GM12891 (cell line): Measurements from ENCODE around the gene PRPF18.
A peak's percentile ranks its signal among the peaks of the same experiment; 100 is the strongest.

Source experiments
- DNase-seq: peaks from one replicate; pipeline ENCODE4 v3.0.0; 2011; ENCODE audit warnings: low spot score; ENCODE audit not compliant: insufficient read length
- FAIRE-seq: peaks from 2 replicates; lab custom pipeline; 2011; peaks lifted over from hg19 to GRCh38; lab: Jason Lieb, UNC
- PAX5 ChIP-seq: IDR thresholded peaks from 2 replicates; pipeline ENCODE4 v1.6.1; 2011; ENCODE audit warnings: low read length, moderate library complexity, mild to moderate bottlenecking; ENCODE audit not compliant: insufficient read depth, severe bottlenecking
- POLR2A ChIP-seq: IDR thresholded peaks from 2 replicates; pipeline ENCODE4 v1.6.1; 2011; ENCODE audit warnings: low read depth, low read length, control low read depth
- POLR2AphosphoS5 ChIP-seq: IDR thresholded peaks from 2 replicates; pipeline ENCODE4 v1.6.1; 2011; ENCODE audit warnings: low read depth, low read length, control low read depth
- POU2F2 ChIP-seq: IDR thresholded peaks from 2 replicates; pipeline ENCODE4 v1.6.1; 2011; ENCODE audit warnings: low read depth, mild to moderate bottlenecking, control low read depth, low read length, moderate library complexity
- SPI1 ChIP-seq: IDR thresholded peaks from 2 replicates; pipeline ENCODE4 v1.6.1; 2011; ENCODE audit warnings: low read depth, low read length, control low read depth
- TAF1 ChIP-seq: IDR thresholded peaks from 2 replicates; pipeline ENCODE4 v1.6.1; 2011; ENCODE audit warnings: low read depth, low read length, control low read depth

PRPF18 gene

GRCh38 chr10:13567030-13567429 is 19.7 kb upstream of the PRPF18 start:
- TF ChIP-seq POLR2AphosphoS5 (no peak), SPI1 (no peak), TAF1 (no peak), PAX5 (no peak), POLR2A (no peak), POU2F2 (no peak)
- FAIRE-seq (no peak), DNase-seq (no peak)

GRCh38 chr10:13571541-13571940 is 15.2 kb upstream of the PRPF18 start:
- TF ChIP-seq PAX5, result no peak
- TF ChIP-seq POLR2AphosphoS5, result no peak
- no peak for TF ChIP-seq POU2F2
- no peak for TF ChIP-seq POLR2A
- TF ChIP-seq TAF1, result no peak
- DNase-seq (no peak), FAIRE-seq (no peak)

GRCh38 chr10:13573960-13574359 is 12.8 kb upstream of the PRPF18 start:
- TF ChIP-seq SPI1 (no peak), POLR2AphosphoS5 (no peak), POU2F2 (no peak), PAX5 (no peak), POLR2A (no peak), TAF1 (no peak)
- FAIRE-seq, result no peak

GRCh38 chr10:13585195-13585751 is 1.5 kb upstream of the PRPF18 start:
- DNase-seq, result no peak
- FAIRE-seq, result no peak
- TF ChIP-seq SPI1 (no peak), POLR2A (no peak), POU2F2 (no peak), PAX5 (no peak), POLR2AphosphoS5 (no peak), TAF1 (no peak)

More at GRCh38 chr10:13573960-13574359, 12.8 kb upstream of the PRPF18 start:
- DNase-seq, result no peak

- no peak for DNase-seq
- no peak for FAIRE-seq
- TF ChIP-seq SPI1, result no peak
- TF ChIP-seq POLR2A, result no peak
- no peak for TF ChIP-seq POLR2AphosphoS5
- no peak for TF ChIP-seq TAF1
- TF ChIP-seq PAX5, result no peak
- no peak for TF ChIP-seq POU2F2
Observed at GRCh38 chr10:13585943-13586342, 822 bp upstream of the PRPF18 start.

- peak; percentile 8 for DNase-seq
- TF ChIP-seq POLR2A (no peak), POLR2AphosphoS5 (no peak), POU2F2 (no peak), PAX5 (no peak), TAF1 (no peak), SPI1 (no peak)
- FAIRE-seq, result no peak
Observed at GRCh38 chr10:13587391-13587790, 626 bp downstream of the PRPF18 start.

GRCh38 chr10:13589316-13589715 is 2.6 kb downstream of the PRPF18 start:
- no peak for DNase-seq
- FAIRE-seq, result no peak
- no peak for TF ChIP-seq PAX5
- no peak for TF ChIP-seq TAF1
- TF ChIP-seq SPI1, result no peak
- TF ChIP-seq POU2F2, result no peak
- TF ChIP-seq POLR2A, result no peak
- no peak for TF ChIP-seq POLR2AphosphoS5

GRCh38 chr10:13590886-13591285 is 4.1 kb downstream of the PRPF18 start:
- no peak for FAIRE-seq

GRCh38 chr10:13592306-13592705 is 5.5 kb downstream of the PRPF18 start:
- FAIRE-seq, result no peak
- no peak for DNase-seq
- TF ChIP-seq POU2F2, result no peak
- no peak for TF ChIP-seq SPI1
- TF ChIP-seq POLR2A, result no peak
- TF ChIP-seq TAF1, result no peak
- no peak for TF ChIP-seq POLR2AphosphoS5
- TF ChIP-seq PAX5, result no peak

More at GRCh38 chr10:13590886-13591285, 4.1 kb downstream of the PRPF18 start:
- no peak for DNase-seq
- TF ChIP-seq PAX5 (no peak), POLR2A (no peak), TAF1 (no peak), POLR2AphosphoS5 (no peak), SPI1 (no peak), POU2F2 (no peak)
